HCT116 (cell line): ENCODE data around the gene LYPD4. TPM values are rescaled to one million over a fixed set of nuclear protein-coding genes. Genes with fewer than 3 reads are reported as not detected.

ENCODE experiments used
- ATAC-seq: fragments of 200-7000 bp; cut with Tn5 transposase; 2 replicates; pipeline ENCODE4 v1.9.1; 2020; ENCODE audit warnings: mild to moderate bottlenecking, moderate library complexity
- BruUV-seq: library from RNA; stranded (reverse); fragments of 400-500 nt; replicated peaks from 2 replicates; lab custom pipeline; 2021; lab: Mats Ljungman, UMichigan
- CTCF ChIA-PET: fragments of 300-600 bp; sonication (Branson Sonifier 250); formaldehyde crosslinking; loops from one replicate; lab custom pipeline; 2021; ENCODE audit warnings: antibody characterized with exemption; lab: Charles Lee
- POLR2A ChIA-PET: fragments of 300-600, 350-600 bp; sonication (Branson Sonifier 250); formaldehyde crosslinking; loops from one replicate; lab custom pipeline; 2021; ENCODE audit warnings: antibody characterized with exemption; lab: Charles Lee
- RAD21 ChIA-PET, 2 experiments: fragments of 300-600 bp; sonication (Branson Sonifier 250); formaldehyde crosslinking; loops; one replicate each; lab custom pipeline; 2023; ENCODE audit warnings: low total read pairs in 2 of 2; ENCODE audit not compliant: uncharacterized antibody in 2 of 2, unreplicated experiment in 2 of 2, low non-redundant PET in 1 of 2; lab: Charles Lee
- DNase-seq: peaks from one replicate; pipeline ENCODE4 v3.0.0-alpha.2; 2010; ENCODE audit warnings: low read depth, low spot score
- H2AFZ ChIP-seq: fragments of 200-600 bp; shearing (Covaris generic), sonication (generic); 2 replicates; pipeline ENCODE4 v1.6.1; 2017; ENCODE audit warnings: low read depth, mixed run types, mixed read lengths, antibody characterized with exemption, low read length; ENCODE audit not compliant: poor library complexity, severe bottlenecking
- H3K27ac ChIP-seq: 2 replicates; pipeline ENCODE4 v1.5.1; 2012; ENCODE audit warnings: low read depth, low read length
- H3K27me3 ChIP-seq: fragments of 200-600 bp; sonication (generic); 2 replicates; pipeline ENCODE4 v1.6.1; 2016; ENCODE audit warnings: mixed run types, low read length, mixed read lengths; ENCODE audit not compliant: insufficient read depth
- H3K36me3 ChIP-seq, 2 experiments: fragments of 200-500 bp in 1 of 2; fragments of 200-600 bp in 1 of 2; sonication (Bioruptor generic) in 1 of 2; sonication (generic) in 1 of 2; 2 replicates each; pipeline versions ENCODE4 v1.5.1 to v1.6.1; 2014 to 2016; ENCODE audit warnings: low read length in 2 of 2, inconsistent platforms in 1 of 2, mixed read lengths in 1 of 2, mixed run types in 1 of 2; ENCODE audit not compliant: insufficient read depth in 2 of 2, control insufficient read depth in 1 of 2
- H3K4me1 ChIP-seq, 2 experiments: fragments of 200-600 bp in 1 of 2; sonication (generic) in 1 of 2; 2 replicates each; pipeline versions ENCODE4 v1.5.1 to v1.6.1; 2012 to 2017; ENCODE audit warnings: low read length in 2 of 2, inconsistent platforms in 1 of 2, mild to moderate bottlenecking in 1 of 2, mixed read lengths in 1 of 2, mixed run types in 1 of 2, moderate library complexity in 1 of 2; ENCODE audit not compliant: insufficient read depth in 2 of 2, control insufficient read depth in 1 of 2
- H3K4me2 ChIP-seq: fragments of 200-600 bp; sonication (generic); 2 replicates; pipeline ENCODE4 v1.6.1; 2017; ENCODE audit warnings: mixed run types, low read length, mixed read lengths
- H3K4me3 ChIP-seq, 2 experiments: fragments of 200-600 bp in 1 of 2; sonication (generic) in 1 of 2; replicated peaks in 1 of 2; 2 replicates each; pipeline ENCODE4 v1.5.1; 2011 to 2016; ENCODE audit warnings: low read length in 2 of 2, control low read depth in 1 of 2, low read depth in 1 of 2, mild to moderate bottlenecking in 1 of 2, mixed read lengths in 1 of 2, mixed run types in 1 of 2
- H3K79me2 ChIP-seq: fragments of 200-600 bp; sonication (generic); 2 replicates; pipeline ENCODE4 v1.6.1; 2017; ENCODE audit warnings: mild to moderate bottlenecking, mixed run types, low read length, moderate library complexity, mixed read lengths; ENCODE audit not compliant: insufficient read depth
- H3K9ac ChIP-seq: fragments of 200-600 bp; sonication (generic); 2 replicates; pipeline ENCODE4 v1.6.1; 2016; ENCODE audit warnings: low read length, mixed read lengths
- H3K9me2 ChIP-seq: fragments of 200-600 bp; sonication (generic), shearing (Covaris generic); 2 replicates; pipeline ENCODE4 v1.6.1; 2017; ENCODE audit warnings: mixed run types, mild to moderate bottlenecking, moderate library complexity; ENCODE audit not compliant: insufficient read depth
- H3K9me3 ChIP-seq, 2 experiments: fragments of 200-500 bp in 1 of 2; fragments of 200-600 bp in 1 of 2; sonication (Bioruptor generic) in 1 of 2; sonication (generic) in 1 of 2; 2 replicates each; pipeline ENCODE4 v1.6.1; 2014 to 2017; ENCODE audit warnings: low read length in 2 of 2, mixed read lengths in 2 of 2, inconsistent platforms in 1 of 2, low read depth in 1 of 2, mild to moderate bottlenecking in 1 of 2, mixed run types in 1 of 2, moderate library complexity in 1 of 2; ENCODE audit not compliant: control insufficient read depth in 1 of 2, insufficient read depth in 1 of 2
- H4K20me1 ChIP-seq: fragments of 200-600 bp; sonication (generic), shearing (Covaris generic); 2 replicates; pipeline ENCODE4 v1.6.1; 2017; ENCODE audit warnings: mixed run types, mild to moderate bottlenecking, moderate library complexity; ENCODE audit not compliant: insufficient read depth
- CTCF ChIP-seq, 3 experiments: fragments of 200-600 bp in 1 of 3; sonication (generic) in 1 of 3; IDR thresholded peaks in 2 of 3; conservative IDR thresholded peaks in 1 of 3; 2 replicates each; pipeline ENCODE4 v1.5.1; 2012 to 2017; ENCODE audit warnings: low read depth in 2 of 3, low read length in 2 of 3, antibody characterized with exemption in 1 of 3, borderline replicate concordance in 1 of 3, control low read depth in 1 of 3, mild to moderate bottlenecking in 1 of 3, mixed read lengths in 1 of 3, mixed run types in 1 of 3, moderate library complexity in 1 of 3; ENCODE audit not compliant: insufficient read depth in 1 of 3
- FOSL1 ChIP-seq: IDR thresholded peaks from 2 replicates; pipeline ENCODE4 v1.6.1; 2012; ENCODE audit warnings: low read depth
- POLR2AphosphoS5 ChIP-seq: IDR thresholded peaks from 2 replicates; pipeline ENCODE4 v1.6.1; 2011; ENCODE audit warnings: mild to moderate bottlenecking, low read depth, low read length, moderate library complexity
- RAD21 ChIP-seq: IDR thresholded peaks from 2 replicates; pipeline ENCODE4 v1.6.1; 2012; ENCODE audit warnings: low read depth, mild to moderate bottlenecking
- SIN3A ChIP-seq: IDR thresholded peaks from 2 replicates; pipeline ENCODE4 v1.6.1; 2012; ENCODE audit warnings: low read depth
- SRF ChIP-seq: IDR thresholded peaks from 2 replicates; pipeline ENCODE4 v1.6.1; 2012; ENCODE audit warnings: low read depth
- ZFX ChIP-seq: fragments of 450-650 bp; IDR thresholded peaks from 2 replicates; pipeline ENCODE4 v1.6.1; 2017
- intact Hi-C: fragments of 100-400 bp; cut with micrococcal nuclease; formaldehyde crosslinking; loops from 2 replicates; pipeline ENCODE4 v1.10.0; 2022
- total RNA-seq: library from RNA; stranded (reverse); gene quantifications from one replicate; pipeline ENCODE4 v1.2.1, GENCODE V29; 2021; ENCODE audit not compliant: unreplicated experiment

LYPD4 gene
- total RNA-seq, 1 experiment from 2014 or later: not detected

GRCh38 chr19:41893899-41894298 lies 49.4 kb upstream of the LYPD4 start:
- BruUV-seq: no TSS peak
- no peaks in the 10 kb centered on the region for H3K9me3 ChIP-seq
- ChIA-PET POLR2A (no interaction called here), CTCF (no interaction called here), RAD21 (no interaction called here)
- ATAC-seq (peak; percentile 65), DNase-seq (no peak)
- H3K9ac ChIP-seq: no peak overlapping the region
- peaks cover 0 to 1% of the 10 kb centered on the region in 2 experiments; a peak in 1 of 4 replicates for H3K4me1 ChIP-seq
- H3K4me2 ChIP-seq: no peak overlapping the region
- H3K27me3 ChIP-seq: no peaks in the 10 kb centered on the region
- intact Hi-C loops: no loop called here
- H3K27ac ChIP-seq: no peak overlapping the region; the same call in 1 of the 2 replicates
- H2AFZ ChIP-seq: no peak overlapping the region
- H3K9me2 ChIP-seq: no peaks in the 10 kb centered on the region
- no peak overlapping the region for H3K4me3 ChIP-seq
- H3K79me2 ChIP-seq: peaks cover 12% of the 10 kb centered on the region; the same call in 1 of the 2 replicates
- peaks cover 22 to 35% of the 10 kb centered on the region in 2 experiments for H3K36me3 ChIP-seq
- TF ChIP-seq SRF (no peak), CTCF (IDR thresholded peaks at IDR 0.05 in 2 of 3, conservative IDR thresholded peaks at IDR 0.05 in 1 of 3; ENCODE audit: borderline replicate concordance in 1 of 3, insufficient read depth in 1 of 3, low read depth in 2 of 3, low read length in 2 of 3) (peak in 2 of 3 experiments; percentile 37 to 42; a peak in 3 of 6 replicates)
- no peaks in the 10 kb centered on the region for H4K20me1 ChIP-seq

- DNase-seq (no peak), ATAC-seq (no peak)
- Histone ChIP-seq H3K9me2 (no peaks in the 10 kb centered on the region), H3K9me3 (no peaks in the 10 kb centered on the region), H3K27me3 (no peaks in the 10 kb centered on the region), H3K4me1 (peaks cover 7 to 17% of the 10 kb centered on the region in 2 experiments), H3K4me2 (no peak overlapping the region), H3K36me3 (peaks cover 13 to 31% of the 10 kb centered on the region in 2 experiments), H3K79me2 (peaks cover 23% of the 10 kb centered on the region; the same call in 1 of the 2 replicates), H3K27ac (no peak overlapping the region; the same call in 1 of the 2 replicates), H3K4me3 (no peak overlapping the region), H2AFZ (no peak overlapping the region), H3K9ac (no peak overlapping the region), H4K20me1 (no peaks in the 10 kb centered on the region)
- CTCF ChIA-PET: no interaction called here
- POLR2A ChIA-PET: no interaction called here
- no peak for TF ChIP-seq CTCF (IDR thresholded peaks at IDR 0.05 in 2 of 3, conservative IDR thresholded peaks at IDR 0.05 in 1 of 3; ENCODE audit: borderline replicate concordance in 1 of 3, insufficient read depth in 1 of 3, low read depth in 2 of 3, low read length in 2 of 3)
- TF ChIP-seq SIN3A: no peak
- TF ChIP-seq ZFX: no peak
- TF ChIP-seq POLR2AphosphoS5: no peak
- TF ChIP-seq RAD21: no peak
- no peak for TF ChIP-seq FOSL1
- TF ChIP-seq SRF: no peak
- BruUV-seq: no TSS peak
- intact Hi-C loops: no loop called here
- RAD21 ChIA-PET: no interaction called here
Observed at GRCh38 chr19:41892173-41892902, 47.9 kb upstream of the LYPD4 start.
